Stimulated activated CD4-positive, alpha-beta T cell treated with anti-CD3 and anti-CD28 coated beads, Interleukin-1b, Interleukin-23, amount 100 ng/mL, for 24 hours (primary cell): Measurements from ENCODE around the gene TLK1.
"Not testable (repeated sequence)": the region's sequence is repeated elsewhere in the genome, so short reads cannot be mapped to it uniquely, and the experiment has no call there.

Source experiments
- DNase-seq, 4 experiments: peaks; one replicate each; pipeline ENCODE4 v3.0.0-alpha.2; 2020; ENCODE audit warnings: low read depth in 4 of 4, low spot score in 1 of 4

Gene TLK1

DNA sequence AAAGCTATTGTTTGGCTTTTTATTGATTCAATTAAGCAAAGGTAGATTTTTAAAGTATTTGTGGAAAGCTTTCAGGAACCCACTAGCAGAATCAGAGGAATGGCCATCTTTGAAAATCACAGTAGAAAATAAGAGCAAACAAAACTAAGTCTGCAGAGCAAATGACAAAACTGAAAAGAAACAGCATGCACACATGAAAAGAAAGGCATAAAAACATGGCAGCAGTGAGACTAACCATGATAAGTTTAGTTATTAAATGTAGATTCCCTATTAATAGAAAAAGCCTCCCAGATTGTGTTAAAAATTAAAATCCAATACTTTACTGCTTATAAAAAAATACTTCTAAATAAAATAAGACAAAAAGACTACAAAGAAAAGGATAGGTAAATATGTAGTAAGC lies 9.1 kb upstream of the TLK1 start:
- no peak for DNase-seq

DNA sequence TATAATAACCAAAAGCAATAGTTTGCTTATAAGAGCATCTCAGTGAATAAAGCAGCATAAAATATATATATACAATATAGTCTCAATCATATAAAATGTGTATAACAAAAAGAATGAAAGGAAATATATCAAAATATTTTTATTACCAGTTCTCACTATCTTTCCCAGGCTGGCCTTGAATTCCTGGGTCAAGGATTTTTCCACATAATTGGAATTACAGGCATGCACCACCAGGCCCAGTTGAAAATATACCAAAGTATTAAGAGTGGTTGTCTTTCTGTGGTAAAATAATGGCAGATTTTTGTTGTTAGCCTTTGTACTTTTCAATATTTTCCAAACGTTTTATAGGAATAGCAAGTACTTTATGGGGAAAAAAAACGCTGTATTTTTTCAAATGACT lies 8.6 kb upstream of the TLK1 start:
- DNase-seq = no peak

DNA sequence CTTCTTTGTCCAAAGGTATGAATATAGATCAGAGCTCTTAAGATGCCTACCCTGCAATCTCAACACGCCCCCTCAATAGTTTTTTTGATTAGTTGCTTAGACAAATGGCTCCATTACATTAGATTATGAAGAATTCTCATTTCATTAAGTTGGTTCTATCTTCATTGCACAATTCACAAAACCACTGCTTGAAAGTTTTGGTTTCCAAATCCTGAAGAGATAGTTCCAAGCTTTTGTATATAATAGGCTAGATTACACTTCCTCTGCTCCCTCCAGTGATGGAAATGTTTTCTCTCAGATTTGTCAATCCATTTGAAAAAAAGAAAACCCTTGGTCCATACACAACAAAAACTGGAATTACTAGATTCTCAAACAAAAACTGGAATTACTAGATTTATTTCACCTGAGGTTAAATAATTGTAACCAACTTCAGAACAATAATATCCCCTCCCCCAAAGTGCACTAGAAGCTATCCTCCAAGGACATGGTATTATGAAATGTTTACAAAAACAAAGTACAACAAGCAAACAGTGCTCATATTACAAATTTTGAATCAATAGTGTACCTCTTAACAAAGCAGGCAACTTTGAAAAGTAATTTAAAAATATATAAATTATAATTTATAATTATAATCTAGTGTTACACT lies 6.8 kb upstream of the TLK1 start:
- DNase-seq = no peak

DNA sequence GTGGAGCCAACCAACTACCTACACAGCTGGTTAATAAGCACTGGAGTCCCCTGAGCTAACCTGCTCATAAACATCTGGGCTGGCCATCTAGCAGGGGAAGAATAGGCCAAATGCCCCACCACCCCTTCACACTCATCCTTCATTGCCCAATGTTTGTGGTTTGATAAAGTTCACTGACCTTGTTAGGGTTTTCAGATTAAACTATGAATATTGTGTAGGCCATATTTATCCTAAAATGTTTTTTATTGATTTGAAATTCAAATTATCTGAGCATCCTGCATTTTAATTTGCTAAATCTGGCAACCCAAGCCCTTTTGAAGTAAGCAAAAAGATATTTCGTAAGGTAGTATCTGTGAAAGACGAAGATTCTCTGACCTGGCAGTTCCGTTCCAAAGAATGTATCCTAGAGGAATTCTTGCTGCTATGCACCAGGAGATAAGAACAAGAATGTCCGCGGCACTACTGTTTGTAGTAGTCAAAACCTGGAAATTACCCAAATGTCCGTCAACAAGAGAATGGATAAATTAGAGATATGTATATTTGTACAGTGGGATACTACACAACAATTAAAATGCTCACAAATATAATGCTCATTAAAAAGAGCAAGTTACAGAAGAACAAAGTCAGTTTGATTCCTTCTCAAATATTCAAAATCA lies 5.8 kb upstream of the TLK1 start:
- DNase-seq = no peak

DNA sequence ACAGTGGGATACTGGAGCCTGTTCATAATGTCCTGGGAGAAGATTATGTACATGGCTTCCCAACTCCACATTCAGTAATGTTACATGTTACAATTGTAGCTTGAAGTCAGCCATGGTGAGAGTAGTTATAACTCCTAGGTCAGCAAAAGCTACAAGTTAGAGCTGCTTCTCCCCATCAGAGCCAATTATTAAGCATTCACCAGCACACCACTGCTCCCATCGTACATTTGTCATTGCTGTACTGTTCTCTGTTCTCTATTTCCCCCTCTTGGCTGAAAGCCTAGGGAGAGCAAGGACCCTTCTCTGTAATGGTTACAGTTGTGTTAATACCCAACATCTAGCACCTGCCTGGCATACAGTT lies 5.3 kb upstream of the TLK1 start:
- no peak for DNase-seq

DNA sequence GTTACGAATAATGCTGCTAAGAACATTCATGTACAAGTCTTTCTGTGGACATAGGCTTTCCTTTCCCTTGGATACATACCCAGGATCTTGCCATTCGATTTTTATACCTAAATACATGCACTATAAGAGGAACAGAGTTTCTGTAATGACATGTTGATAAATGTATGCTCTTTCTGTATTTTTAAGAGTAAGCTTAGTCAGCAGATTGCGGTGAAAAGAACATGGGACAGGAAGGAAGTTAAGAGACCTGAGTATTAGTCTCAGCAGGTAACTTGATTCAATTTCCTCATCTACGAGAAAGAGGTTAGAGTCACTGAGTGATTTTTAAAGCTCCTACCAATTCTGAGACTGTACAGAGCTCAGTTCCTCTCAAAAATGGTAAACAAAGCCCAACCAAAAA lies 2.6 kb upstream of the TLK1 start:
- no peak for DNase-seq

DNA sequence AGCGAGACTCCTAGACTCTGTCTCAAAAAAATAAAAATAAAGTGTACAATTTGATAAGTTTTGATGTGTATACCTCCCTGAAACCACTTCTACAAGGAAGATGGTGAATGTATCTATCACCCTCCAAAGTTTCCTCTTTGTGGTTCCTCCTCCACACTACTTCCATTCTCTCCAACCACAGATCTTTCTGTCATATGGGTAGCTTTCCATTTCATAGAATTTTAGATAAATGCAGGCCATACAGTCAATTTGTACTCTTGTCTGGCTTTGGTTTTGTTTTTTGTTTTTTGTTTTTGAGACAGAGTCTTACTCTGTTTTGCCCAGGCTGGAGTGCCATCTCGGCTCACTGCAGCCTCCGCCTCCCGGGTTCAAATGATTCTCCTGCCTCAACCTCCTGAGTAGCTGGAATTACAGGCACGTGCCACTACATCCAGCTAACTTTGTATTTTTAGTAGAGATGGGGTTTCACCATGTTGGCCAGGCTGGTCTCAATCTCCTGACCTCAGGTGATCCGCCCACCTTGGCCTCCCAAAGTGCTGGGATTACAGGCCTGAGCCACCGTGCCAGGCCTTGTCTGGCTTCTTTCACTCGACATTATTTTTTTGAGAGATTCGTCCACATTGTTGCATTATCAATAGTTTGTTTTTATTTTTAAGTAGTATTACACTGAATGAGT lies 2.0 kb upstream of the TLK1 start:
- not testable (repeated sequence) for DNase-seq

DNA sequence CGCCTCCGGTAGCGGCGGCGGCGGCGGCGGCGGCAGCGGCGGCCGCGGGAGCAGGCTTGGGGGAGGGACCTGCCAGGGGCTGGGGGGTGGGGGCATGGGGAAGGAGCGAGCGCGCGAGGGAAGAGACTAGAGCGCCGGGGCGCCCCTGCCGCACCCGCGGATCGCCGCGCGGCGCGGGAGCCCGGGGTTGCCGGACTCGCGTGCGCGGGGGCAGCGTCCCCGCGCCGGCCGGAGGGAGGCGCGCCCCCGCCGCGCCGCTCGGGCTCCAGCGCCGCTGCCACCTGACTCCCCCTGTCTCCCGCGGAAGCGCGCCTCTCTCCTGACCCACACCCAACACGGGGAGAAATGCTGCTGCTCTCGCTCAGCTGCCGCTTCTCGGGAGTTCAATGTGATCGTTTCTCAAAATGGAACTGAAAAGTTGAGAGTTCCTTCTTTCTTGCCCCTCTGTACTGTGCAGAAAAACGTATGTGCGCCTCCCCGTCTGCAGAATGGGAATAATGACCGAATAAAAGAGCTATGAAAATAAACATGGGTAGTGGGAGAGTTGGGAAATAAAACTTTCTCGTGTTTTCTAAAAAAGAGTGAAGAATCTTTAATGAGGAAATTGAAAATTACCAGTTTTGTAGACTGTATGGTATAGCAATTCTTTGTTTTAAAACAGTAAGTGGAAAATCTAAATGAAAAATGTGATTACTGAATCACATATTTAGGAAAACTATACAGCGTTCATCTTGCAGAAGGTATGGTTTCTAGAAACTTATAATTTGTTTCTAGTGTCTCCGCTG lies 455 bp upstream of the TLK1 start:
- DNase-seq = peak; percentile 20 to 53 (median 36)

DNA sequence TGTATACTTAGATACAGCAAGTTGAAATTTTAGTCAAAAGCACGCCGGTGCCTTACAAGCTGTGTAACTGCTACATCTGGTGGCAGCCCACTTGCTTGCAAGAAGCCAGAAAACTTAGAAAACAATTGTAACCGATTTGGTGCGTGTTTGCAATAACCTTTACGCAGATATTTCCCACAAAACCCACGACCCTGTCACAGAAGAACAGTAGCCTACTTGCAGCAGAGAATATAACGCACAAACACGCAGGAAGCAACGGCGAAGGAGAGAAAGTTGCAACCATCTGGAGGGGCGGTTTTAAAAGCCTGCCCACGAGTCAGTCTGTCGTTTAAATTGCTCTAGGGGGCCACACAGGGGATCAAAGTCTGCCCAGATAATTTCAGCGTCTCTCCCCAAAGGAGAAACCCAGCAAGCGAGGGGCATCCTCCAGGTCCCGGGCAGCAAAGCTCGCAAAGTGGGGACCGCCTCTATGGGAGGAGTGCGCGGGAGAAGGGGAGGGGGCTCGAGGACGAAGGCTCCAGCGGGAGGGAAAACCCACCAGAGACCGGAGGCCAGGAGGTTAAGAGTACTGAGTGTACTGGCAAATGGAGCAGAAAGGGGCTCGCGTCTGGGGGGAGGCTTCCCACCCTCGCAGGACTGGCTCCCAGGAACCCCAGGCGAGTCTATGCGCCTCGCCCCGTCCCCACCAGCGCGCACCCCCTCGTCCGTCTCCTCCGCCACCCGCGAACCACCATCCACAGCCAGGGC lies 1.1 kb downstream of the TLK1 start:
- peak; percentile 26 to 34 (median 28) for DNase-seq

DNA sequence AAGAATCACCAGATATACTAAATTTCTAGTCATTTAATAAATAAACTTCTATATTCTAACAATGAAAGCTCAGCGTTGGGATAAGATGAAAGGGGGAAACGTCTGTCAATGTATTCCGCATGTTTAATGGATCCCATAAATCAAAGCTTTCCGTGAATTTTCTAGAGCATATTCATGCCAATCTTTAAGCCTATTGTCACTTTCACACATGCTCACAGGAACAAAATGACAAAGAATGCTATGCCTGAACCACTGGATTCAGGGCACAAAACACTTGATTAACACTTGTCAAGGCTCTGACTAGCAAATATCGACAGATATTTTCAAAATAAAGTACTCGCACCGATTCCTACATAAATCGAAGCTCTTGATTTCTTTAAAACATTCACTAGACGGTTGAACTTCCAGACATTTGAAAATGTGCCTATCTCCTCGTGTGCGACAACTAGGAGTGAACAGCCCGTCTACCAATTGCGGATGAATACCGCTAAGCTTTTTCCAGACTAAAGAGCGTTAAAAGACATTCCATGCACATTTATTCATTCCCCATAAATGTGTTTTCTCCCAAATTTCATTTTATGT lies 1.8 kb downstream of the TLK1 start:
- no peak for DNase-seq

DNA sequence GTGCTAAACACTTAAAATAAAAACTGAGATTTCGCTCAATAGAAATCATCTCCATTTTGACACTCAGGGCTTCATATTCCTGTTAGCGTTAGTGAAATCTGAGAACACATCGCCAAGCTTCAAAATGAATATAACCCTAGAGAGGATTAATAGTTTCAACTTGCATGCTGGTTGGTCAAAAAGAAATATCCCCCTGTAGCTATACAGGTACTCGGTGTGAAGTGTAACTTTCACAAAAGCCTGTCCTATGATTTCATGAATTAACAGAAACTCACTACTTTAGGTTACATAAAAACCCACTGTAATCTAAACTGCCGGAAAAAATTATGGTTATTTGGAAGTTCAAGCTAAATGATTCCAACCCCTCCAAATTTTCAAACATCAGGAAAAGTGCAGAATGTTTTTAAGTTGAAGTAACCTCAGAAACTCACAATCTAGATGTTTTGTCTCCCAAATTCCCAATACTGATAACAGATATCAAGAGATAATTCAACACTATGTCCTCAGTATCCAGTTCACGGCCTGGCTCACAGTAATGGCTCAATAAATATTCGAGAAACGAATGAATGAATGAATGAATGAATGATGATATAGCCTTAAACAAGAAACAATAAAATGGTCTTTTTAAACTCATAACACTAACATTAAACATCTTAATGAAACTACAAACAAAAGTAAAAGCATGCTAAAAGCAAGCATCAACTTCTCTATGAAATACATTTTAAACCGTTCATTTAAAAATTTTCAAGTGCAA lies 2.5 kb downstream of the TLK1 start:
- no peak for DNase-seq

DNA sequence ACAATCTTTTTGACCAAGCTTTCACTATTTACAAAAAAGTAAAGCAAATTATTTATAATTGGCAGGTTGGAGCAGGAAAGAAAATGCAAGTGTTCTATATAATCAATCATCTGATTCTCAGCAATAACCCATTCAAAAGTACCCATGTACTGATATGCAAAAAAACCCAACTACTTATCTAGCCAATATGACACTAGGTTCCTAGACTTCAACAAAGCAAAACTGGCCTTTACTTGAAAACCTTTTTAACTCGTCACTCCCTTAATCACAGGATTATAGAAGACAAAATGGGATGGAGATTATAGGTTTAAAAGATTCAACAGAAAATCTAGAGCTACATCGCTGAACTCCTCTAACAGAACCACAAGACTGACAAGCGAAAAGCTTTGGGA lies 3.6 kb downstream of the TLK1 start:
- DNase-seq = no peak

DNA sequence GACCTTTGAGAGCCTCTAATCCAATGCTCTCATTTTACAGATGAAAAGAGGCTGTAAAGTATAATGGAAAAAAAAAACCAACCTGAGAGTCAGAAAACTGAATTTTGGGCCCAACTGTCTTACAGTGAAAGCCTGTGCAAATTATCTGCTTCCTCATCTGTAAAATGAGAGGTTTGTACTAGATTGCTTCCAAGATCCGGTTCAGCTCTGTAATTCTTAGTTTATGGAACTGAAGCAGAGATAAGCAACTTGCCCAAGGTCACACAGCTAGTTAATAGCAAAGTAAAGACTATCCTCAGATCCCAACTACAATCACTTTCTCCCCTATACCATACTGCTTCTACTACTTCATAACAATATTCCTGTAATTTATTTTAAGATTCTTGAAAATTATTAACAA lies 6.3 kb downstream of the TLK1 start:
- no peak for DNase-seq

DNA sequence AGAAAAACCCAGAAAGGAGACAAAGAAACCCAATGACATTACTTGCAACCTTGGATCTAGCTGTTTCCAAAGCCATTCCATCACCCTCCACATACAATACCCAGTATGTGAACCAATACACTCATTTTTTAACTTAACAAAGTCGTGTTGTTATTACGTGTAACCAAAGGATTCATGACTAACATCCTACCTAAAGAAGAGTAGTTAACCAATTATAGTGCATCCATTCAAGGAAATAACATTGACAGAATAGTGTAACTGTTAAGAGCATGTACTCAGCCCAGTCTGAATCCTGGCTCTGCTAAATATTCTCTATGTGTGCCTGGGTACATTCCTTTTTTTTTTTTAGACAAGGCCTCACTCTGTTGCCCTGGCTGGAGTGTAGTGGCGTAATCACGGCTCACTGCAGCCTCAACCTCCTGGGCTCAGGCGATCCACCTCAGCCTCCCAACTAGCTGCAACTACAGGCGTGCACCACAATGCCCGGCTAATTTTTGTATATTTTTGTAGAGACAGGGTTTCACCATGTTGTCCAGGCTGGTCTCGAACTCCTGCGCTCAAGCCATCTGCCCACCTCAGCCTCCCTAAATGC lies 9.9 kb downstream of the TLK1 start:
- DNase-seq = no peak

DNA sequence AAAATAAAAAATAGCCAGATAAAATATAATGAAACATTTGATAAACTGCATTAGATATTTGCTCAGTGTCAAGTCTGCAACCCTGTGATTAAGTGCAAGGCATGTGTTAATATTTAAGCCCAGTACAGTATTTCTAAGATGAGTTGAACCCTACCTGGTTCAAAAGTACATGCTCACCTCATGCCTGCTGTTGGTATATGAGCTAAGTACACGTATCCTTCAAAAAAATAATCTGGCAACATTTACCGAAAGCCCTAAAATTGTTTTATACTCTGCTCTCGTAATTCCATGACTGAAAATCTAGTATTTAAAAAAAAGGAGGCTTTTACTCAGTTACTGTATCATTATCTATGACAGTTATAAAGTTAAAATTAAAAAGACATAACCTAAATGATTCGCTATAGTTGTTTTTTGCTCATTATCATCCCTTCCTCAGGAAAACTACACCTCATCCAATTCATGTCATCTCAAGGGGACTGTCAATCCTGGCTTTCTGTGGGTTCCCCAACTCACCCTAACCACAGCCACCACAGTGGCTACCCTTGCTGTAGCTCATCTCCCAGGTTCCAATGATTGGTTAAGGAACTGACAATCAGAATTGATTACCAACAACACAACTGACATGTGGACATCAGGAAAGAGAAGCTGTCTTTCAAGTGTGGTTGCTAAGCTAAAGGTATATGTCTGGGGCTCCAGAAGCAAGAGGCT lies 10.6 kb downstream of the TLK1 start:
- DNase-seq = no peak

DNA sequence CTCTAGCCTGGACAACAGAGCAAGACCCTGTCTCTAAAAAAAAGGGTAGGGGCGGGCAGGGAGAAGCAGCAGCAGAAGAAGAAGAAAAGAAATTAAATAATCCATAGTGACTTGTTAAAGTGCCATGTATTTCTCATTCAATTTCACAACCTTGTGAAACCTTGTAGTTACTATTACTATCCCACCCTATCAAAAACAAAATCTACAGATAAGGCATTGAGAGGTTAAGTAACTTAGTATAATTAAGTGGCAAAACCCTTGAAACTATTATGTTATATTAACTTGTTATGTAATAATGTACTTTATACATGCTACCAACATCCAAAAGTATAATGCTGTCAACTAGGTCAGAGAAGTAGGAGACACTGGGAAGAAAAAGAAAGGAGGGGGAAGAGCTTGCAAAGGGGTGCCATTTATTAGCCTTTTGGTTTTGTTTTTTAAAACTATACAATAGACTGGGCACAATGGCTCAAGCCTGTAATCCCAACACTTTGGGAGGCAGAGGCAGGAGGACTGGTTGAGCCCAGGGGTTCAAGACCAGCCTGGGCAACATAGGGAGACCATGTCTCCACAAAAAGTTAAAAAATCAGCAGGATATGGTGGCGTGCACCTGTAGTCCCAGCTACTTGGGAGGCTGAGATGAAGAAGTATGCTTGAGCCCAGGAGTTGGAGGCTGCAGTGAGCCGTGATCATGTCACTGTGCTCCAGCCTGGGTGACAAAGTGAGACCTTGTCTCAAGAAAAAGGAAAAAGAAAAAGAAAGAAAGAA lies 11.3 kb downstream of the TLK1 start:
- no peak for DNase-seq

DNA sequence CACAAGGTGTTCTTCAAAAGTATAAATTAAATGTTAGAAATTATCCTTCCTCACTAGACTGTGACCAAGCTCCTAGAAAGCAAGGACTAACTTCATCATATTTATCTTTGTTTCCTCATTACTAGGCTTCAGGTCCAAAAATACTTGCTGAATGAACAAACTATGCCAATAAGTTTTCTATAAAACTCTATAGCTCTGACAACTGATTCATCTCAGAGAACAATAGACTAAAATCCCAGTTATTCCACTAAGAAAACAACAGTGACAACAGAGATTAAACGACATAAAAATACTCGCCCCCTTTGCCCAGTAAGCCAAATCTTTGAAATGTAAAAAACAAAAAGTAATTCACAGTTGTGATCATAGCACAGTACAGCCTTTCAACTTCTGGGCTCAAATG lies 13.6 kb downstream of the TLK1 start:
- no peak for DNase-seq

DNA sequence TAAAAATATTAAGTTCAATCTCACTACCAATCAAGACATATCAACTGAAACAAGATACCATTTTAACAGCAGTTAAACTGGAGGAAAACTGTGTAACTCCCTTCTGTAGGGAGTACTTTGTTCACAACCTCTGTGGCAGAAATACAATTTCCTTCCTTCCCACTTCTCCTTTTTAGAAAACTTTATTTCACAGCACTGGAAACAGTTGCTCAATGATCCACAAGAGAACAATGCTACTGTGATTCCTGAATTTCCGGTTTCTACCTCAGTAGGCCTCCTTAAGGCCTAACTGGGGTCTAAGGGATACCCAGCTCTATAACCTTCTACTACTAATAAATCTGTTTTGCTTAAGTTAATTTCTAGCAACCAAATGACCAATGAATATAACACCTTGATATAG lies 14.1 kb downstream of the TLK1 start:
- DNase-seq = no peak
